Esophagus mucosa (tissue), 1 donor: Measurements from ENCODE around the gene GPR137C. TPM values are rescaled to one million over a fixed set of nuclear protein-coding genes. Genes with fewer than 3 reads are reported as not detected.
A peak's percentile ranks its signal among the peaks of the same experiment; 100 is the strongest.
"Not testable (repeated sequence)": the region's sequence is repeated elsewhere in the genome, so short reads cannot be mapped to it uniquely, and the experiment has no call there.

Experiments used
- ATAC-seq: fragments of 200-7000 bp; cut with Tn5 transposase; one replicate; pipeline ENCODE4 v1.9.1; 2020
- total RNA-seq: library from RNA; stranded (reverse); gene quantifications from one replicate; pipeline ENCODE4 v1.2.4, GENCODE V29; 2023
- donor health status: DM: yes; HTN: yes; CAD: no.

GPR137C gene
- total RNA-seq, 1 donor from 2014 or later, result 0.16 TPM

DNA sequence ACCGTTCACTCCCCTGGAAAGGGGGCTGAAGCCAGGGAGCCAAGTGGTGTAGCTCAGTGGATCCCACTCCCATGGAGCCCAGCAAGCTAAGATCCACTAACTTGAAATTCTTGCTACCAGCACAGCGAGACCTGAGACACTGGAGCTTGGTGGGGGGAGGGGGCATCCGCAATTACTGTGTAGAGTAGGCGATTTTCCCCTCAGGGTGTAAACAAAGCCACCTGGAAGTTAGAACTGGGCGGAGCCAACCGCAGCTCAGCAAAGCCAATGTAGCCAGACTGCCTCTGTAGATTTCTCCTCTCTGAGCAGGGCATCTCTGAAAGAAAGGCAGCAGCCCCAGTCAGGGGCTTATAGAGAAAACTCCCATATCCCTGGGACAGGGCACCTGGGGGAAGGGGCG is 15.8 kb downstream of the GPR137C start:
- ATAC-seq, result not testable (repeated sequence)

DNA sequence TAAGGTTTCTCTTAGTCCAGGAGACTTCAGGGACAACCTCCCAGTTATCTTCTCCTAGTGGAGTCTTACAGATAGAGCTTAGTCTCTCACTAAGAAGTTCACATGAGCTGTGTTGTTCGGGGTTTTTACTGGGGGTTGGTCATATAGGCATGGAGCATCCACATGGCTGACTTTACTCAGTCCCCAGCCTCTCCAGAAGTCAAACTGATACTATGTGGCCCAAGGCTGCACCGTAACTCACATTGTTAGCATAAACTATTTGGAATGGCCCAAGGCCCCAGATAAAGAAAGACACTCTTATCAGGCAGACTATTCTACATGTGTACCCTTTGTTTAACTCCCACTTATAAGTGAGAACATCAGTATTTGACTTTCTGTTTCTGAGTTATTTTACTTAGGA is 23.2 kb downstream of the GPR137C start:
- no peak for ATAC-seq

DNA sequence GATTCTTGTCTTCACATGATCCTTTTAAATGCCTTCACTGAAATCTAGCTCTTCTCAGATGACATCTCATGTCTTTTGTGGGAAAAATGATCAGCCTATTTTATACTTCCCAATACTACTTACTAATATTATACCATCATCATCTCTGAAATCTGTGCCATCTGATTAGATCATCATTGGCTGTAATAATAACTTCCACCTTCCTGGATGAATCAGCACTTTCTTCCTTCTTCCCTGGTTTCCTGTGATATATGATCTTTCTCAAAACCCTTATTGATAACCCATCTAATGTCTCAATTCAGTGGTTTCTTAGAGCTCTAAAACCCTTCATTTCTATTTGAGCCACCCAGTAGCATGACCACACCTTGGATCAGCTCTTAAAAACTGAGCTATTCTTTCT is 30.9 kb downstream of the GPR137C start:
- no peak for ATAC-seq

DNA sequence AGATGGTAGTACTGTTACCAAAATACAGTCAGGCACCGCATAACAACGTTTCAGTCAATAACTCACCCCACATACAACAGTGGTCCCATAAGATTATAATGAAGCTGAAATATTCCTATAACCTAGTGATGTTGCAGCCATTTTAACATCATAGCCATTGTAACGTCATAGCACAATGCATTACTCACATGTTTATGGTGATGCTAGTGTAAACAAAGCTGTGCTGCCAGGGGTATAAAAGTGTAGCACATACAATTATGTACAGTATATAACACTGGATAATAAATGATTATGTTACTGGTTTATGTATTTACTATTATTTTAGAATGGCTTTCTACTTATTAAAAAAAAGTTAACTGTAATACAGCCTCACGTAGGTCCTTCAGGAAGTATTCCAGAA is 37.0 kb downstream of the GPR137C start:
- no peak for ATAC-seq

DNA sequence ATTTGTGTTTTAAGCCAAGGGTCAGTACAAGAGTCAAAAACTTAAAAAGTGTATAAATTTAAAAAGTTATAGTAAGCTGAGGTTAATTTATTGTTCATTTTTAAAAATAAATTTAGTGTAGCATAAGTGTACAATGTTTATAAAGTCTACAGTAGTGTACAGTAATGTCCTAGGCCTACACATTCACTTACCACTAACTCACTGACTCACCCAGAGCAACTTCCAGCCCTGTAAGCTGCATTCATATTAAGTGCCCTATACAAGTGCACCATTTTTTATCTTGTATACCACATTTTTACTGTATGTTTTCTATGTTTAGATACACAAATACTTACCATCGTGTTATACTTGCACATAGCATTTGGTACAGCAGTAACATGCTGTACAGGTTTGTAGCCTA is 37.7 kb downstream of the GPR137C start:
- no peak for ATAC-seq

DNA sequence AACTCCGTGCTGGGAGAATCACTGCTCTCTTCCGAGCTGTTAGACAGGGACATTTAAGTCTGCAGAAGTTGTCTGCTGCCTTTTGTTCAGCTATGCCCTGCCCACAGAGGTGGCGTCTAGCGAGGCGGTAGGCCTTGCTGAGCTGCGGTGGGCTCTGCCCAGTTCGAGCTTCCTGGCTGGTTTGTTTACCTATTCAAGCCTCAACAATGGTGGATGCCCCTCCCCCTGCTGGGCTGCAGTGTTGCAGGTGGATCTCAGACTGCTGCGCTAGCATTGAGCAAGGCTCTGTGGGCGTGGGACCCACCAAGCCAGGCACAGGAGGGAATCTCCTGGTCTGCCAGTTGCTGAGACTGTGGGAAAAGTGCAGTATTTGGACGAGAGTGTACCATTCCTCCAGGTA is 43.7 kb downstream of the GPR137C start:
- no peak for ATAC-seq

DNA sequence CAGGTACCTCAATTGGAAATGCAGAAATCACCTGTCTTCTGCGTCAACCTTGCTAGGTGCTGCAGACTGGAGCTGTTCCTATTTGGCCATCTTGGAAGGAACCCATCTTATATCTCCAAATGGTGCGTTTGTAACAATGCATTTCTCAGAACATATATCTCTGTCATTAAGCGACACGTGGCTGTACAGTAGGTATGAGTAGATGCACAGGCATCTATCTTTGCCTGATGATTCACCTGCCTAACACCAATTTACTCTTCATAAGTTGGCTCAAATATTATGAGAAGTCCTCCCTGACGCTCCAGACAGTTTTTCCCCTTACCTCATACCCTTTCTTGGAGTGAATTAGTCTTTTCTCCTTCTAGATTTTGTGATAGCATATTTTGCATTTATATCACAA is 44.2 kb downstream of the GPR137C start:
- peak; percentile 52 for ATAC-seq

DNA sequence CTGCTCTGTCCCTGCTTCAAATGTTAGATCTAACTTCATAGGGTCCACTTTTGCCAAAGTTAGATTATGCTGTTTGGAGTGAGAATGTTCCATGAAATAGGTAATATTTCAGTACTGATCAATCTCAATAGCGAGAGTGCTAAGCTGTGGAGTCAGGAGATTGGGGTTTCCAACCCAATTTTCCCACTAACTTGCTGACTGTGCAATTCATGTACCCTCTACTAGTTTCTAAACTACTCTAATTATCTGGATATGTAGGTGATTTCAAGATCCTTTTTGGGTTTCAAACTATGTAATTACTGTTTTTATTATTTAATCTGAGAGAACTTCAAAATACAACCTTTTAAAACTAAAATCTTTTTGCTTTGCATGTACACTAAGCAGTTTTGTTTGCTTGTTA is 45.9 kb downstream of the GPR137C start:
- no peak for ATAC-seq

DNA sequence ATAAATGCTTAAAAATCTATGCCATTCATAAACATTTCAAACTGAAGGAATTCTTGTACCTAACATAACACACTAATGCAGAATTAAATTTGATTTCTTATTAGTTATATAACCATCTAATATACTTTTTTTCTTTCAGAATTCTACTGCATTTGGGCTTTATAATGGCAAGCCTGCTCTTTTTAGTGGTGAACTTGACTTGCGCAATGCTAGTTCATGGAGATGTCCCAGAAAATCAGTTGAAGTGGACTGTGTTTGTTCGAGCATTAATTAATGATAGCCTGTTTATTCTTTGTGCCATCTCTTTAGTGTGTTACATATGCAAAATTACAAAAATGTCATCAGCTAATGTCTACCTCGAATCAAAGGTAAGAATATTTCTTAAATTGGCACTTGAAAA is 47.3 kb downstream of the GPR137C start:
- ATAC-seq, result no peak

DNA sequence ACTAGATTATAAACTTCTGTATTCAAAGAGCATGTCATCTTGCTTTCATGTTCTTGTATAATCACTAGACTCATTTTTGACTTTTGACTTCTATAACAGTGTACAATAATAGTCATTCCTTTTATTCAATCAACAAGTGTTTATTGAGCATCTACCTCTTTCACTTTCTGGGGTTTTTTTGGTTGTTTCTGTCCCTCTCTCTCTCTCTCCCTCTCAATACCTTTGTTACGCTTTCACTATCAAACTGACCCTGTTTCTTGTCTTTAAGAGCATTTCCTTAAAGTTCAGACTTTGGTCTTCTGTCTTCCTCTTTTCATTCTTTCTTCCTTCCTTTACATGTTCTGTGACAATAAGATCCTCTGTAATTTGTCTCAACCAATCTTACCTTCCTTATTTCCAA is 49.5 kb downstream of the GPR137C start:
- no peak for ATAC-seq

DNA sequence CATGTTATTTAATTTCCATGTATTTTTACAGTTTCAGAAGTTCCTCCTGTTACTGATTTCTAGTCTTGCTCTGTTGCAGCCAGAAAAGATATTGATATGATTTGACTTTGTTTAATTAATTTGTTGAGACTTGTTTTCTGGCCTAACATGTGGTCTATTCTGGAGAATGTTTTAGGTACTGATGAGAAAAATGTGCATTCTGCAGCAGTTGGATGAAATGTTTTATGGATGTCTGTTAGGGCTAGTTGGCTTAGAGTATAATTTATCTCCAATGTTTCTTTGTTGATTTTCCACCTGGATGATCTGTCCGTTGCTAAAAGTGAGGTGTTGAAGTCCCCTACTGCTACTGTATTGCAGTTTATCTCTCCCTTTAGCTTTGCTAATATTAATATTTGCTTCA is 54.4 kb downstream of the GPR137C start:
- ATAC-seq, result no peak

DNA sequence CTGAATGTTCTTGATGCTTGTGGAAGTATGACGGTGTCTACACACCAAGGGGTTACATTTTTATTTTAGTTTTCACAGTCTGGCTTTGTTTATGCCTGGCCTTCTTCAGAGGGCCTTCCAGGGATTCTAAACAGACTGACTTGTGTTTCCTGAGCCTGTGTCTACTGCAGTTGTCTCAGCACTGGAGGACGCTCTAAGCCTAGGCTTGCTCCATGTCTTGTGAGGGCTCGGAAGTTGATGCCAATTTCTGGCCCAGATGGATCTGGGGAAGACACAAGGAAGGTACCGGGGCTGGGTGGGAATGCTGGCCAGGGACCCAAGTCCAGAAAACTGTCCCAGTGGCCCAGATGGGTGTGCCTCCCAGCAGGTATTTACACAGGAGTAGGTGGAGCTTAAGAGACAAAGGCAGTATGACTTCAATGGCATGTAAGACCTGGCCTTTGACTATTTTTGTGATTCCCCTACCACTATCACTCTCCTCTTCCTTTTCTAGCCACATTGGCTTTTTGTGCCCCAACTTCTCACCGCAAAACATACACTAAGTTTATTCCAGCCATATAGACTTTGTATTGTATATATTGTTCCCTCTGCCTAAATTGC is 56.9 kb downstream of the GPR137C start:
- no peak for ATAC-seq

DNA sequence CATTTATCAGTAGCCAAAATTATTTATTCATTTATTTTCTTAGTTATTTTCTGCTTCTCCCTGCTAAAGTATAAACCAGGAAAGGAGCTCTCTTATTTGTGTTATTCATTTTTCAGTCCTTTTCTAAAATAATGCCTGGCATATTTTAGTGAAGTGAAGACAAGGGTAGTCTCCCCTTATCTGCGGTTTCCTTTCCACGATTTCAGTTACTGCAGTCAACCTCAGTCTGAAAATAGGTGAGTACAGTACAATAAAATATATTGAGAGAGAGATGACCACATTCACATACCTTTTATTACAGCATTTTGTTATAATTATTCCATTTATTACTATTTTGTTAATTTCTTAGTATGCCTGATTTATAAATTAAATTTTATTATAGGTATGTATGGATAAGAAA is 57.6 kb downstream of the GPR137C start:
- ATAC-seq, result no peak

DNA sequence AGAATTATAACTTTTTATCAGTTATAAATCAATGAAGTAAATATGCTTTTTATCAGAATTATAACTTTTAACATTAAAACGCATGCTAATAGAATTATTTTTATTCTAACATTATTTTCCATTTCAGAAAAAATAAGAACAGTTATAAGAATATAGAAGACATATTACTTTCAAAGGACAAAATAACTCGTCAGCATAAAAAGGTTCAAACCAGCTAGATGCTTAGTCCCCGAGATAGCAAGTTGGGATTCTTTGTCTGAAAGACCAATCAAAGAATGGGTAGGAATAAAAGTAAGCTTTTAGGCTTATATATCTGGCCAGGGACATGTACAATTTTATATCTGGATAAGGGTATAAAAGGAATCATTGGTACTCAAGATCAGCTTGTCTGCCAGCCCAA is 66.0 kb downstream of the GPR137C start:
- no peak for ATAC-seq

DNA sequence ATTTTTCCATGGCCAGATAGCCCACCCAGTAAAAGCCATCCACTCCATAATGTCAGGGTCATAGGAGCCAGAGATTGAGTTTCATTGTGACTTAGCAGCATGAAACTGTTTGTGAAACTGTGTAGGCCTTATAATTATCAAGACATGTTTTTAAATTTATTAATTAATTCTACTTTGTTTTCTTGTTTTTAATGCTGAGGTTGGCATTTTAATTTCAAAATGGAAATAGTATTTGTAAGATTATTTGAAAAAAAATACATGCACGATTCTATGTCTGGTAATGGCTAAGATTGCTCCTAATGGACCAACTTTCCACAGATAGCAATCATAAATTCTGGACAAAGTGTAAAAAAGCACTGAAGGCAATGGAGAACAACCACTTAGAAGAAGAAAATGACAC is 67.1 kb downstream of the GPR137C start:
- no peak for ATAC-seq

DNA sequence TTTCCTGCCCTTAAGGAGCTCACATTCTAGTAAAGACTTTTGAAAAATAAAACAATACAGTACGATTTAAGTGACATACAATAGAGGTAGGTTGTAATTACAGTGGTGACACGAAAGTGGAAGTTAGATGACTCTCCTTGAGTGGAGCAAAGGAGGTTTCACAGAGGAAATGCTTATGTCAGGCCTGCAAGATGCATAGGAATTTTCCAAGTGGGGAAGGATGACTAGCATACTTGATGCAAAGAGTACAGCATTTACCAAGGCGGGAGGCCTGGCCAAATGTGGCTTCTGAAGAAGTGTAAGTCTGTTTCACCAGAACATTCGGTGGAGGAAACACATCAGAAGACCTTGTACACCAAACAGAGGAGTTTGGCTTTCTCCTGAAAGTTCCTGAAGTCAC is 87.5 kb downstream of the GPR137C start:
- peak; percentile 12 for ATAC-seq

DNA sequence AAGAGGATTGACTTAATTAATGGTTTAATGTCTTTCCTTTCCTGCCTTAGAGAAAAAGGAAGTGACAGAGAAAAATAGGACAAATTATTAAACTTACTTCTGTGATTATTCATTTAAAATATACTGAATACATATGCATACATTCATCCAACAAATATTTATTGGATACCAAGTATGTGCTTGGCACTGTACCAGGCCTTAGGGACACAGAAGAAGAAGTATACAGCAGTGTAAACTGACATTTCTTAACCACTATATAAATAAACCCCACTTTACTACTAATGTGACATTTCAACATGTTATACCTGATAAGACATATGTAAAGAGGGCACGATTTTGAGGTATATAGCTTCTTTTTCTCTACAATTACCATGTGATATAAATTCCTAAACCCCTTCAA is 89.1 kb downstream of the GPR137C start:
- ATAC-seq, result peak; percentile 25

DNA sequence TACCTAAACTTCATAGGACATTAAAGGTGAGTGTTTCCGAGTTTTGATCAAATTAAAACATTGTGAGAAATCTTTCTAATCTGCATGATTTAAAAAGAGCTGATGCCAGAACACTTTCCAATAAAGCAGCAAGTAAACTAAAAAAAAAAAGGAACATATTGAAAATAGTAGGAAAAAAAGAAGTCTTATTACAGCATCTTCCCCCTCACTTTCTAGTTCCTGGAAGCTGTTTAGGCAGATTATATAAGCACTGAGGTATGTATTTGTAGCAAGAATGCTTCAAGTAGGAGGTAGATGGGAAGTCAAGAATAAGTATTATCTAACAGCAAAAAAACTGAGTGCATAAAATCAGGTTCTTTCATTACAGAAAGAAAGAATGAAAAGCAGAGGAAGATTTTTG is 96.9 kb downstream of the GPR137C start:
- no peak for ATAC-seq

DNA sequence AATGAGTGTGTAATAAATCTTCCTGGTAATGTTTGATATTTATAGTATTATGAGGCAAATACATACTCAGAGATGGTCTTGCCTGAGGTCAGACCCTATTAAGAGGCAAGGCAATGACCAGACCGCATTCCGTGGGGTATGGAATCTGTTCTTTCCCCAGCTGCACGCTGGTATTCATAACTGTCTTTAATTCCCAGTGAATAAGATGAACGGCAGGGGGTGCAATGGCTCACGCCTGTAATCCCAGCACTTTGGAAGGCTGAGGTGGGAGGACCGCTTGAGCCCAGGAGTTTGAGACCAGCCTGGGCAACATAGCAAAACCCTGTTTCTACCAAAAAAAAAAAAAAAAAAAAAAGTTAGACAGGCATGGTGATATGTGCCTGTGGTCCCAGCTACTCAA is 98.1 kb downstream of the GPR137C start:
- peak; percentile 6 for ATAC-seq

DNA sequence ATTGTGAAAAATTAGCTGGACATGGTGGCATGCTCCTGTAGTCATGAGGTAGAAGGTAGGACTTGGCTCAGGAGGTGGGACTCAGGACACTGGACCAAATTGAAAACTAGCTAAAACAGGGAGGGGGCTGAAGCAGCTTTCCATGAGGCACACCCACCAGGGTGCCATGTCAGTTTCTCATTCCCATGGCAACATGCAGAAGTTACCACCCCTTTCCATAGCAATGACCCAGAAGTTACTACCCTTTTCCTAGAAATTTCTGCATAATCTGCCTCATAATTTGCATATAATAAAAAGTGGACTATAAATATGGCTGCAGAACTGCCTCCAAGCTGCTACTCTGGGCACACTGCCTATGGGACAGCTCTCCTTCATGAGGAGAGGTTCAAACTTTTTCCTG is 104.3 kb downstream of the GPR137C start:
- peak; percentile 45 for ATAC-seq

DNA sequence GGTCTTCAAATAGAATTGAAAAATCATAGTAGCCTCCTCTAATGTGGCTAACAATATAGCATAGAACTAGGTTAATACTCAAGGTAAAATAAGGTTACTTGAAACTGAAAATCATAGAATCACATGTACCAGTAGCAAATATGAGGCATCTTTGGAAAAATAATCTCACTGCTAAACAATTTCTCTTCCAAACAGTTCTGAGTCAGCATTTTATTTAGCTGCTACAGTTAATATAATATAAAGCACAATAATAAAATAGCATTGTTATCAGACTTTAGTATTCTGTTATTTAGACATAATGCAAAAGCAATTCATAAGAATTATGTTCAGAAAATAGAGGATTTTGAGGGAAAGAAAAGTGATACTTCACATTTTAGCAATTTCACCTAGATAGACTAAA is 107.7 kb downstream of the GPR137C start:
- ATAC-seq, result no peak

DNA sequence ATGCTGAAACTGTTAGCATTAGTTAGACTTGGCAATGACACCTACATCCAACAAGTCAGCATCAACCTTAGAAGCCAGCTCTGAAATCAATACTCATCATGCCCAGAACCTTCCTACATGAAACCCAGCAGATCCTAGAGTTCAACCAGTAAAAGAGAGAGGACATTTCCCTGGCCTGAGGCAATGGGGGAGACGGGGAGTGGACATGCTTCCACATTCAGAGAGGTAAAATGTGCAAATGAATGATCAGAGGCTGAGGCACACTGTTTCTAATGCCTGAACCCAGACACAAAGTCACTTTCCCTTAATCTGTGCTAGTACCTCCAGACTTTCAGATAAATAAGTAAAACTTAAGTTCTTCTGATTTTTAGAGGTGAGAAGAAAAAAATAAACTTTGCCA is 108.2 kb downstream of the GPR137C start:
- ATAC-seq, result no peak

DNA sequence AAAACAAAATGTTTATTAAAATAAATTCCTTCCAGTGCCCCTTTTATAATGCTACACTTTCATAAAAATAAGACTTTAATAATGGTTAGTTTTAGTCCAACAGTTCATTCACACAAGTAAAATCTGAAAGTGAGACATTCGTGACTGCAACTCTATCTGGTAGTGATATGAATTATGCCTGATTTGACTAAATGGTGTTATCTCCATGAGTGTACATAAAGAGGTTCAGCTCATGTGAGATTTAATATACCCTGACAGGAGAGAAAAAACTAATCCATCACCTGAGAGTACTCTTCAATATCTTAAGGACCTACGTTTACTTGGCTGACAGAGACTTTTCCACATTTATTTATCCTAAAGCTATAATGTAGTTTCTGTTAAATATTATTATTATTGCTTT is 108.7 kb downstream of the GPR137C start:
- ATAC-seq, result no peak

DNA sequence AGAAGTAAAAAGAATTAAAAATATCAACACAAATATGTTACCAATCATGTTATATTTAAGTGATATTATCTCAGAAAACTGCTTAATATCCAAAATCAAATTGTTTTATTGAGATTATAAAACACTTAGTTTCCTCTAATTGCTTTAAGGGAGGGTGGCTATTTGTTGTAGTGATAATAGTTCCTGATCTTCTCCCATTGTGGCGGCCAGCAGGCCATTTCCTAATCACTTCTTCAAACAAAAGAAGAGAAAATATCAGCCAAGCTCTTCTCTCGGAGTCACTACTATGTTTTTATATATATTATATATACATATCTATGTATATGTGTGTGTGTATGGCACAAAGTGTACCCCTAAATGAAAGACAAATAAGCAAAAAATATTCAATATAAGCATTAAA is 111.2 kb downstream of the GPR137C start:
- no peak for ATAC-seq

DNA sequence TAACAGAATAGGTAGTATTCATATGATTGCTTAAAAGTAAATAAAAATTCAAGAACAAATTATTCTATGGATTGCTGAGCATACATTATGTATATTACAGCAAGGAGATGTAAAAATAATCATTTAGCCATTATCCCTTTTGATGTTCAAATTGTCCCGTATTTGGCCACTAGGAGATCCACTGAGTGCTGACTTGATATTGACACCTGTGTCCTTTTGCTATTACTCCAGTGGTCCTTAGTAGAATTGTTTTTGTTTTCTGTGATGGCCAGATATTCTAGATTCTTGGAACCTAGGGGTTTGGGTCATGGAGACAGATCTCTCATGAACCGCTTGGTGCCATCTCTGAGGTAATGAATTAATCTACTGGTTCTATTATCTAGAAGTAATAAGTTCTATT is 126.0 kb downstream of the GPR137C start:
- ATAC-seq, result no peak
